GM23338 (cell line): ENCODE measurements around the gene KCNJ3. TPM values are rescaled to one million over a fixed set of nuclear protein-coding genes. Genes with fewer than 3 reads are reported as not detected.

Experiments used
- ATAC-seq: fragments of 200-7000 bp; cut with Tn5 transposase; 3 replicates; pipeline ENCODE4 v1.9.1; 2020
- DNase-seq: peaks from one replicate; pipeline ENCODE4 v3.0.0-alpha.2; 2015; ENCODE audit warnings: low spot score
- H2AFZ ChIP-seq: fragments of 200-600 bp; sonication (generic); 2 replicates; pipeline ENCODE4 v1.8.0; 2016; ENCODE audit warnings: antibody characterized with exemption, mild to moderate bottlenecking, moderate library complexity
- H3F3A ChIP-seq: fragments of 200-600 bp; sonication (generic); replicated peaks from 2 replicates; pipeline ENCODE4 v1.8.0; 2017; ENCODE audit warnings: antibody characterized with exemption, mixed run types, low read depth
- H3K27ac ChIP-seq: fragments of 200-600 bp; sonication (generic); 2 replicates; pipeline ENCODE4 v1.6.1; 2016; ENCODE audit warnings: low read depth
- H3K27me3 ChIP-seq: fragments of 200-600 bp; sonication (generic); 2 replicates; pipeline ENCODE4 v1.8.0; 2016; ENCODE audit warnings: mild to moderate bottlenecking, mixed run types, moderate library complexity; ENCODE audit not compliant: insufficient read depth
- H3K36me3 ChIP-seq: fragments of 200-600 bp; sonication (generic); 2 replicates; pipeline ENCODE4 v1.8.0; 2016; ENCODE audit warnings: mild to moderate bottlenecking; ENCODE audit not compliant: insufficient read depth
- H3K4me1 ChIP-seq: fragments of 200-600 bp; sonication (generic); 2 replicates; pipeline ENCODE4 v1.8.0; 2016; ENCODE audit warnings: mild to moderate bottlenecking, moderate library complexity; ENCODE audit not compliant: insufficient read depth
- H3K4me2 ChIP-seq: fragments of 200-600 bp; sonication (generic); 2 replicates; pipeline ENCODE4 v1.7.1; 2017; ENCODE audit warnings: mixed run types
- H3K4me3 ChIP-seq: fragments of 200-600 bp; sonication (generic); 2 replicates; pipeline ENCODE4 v1.6.1; 2016; ENCODE audit warnings: mixed run types
- H3K79me2 ChIP-seq: fragments of 200-600 bp; sonication (generic); replicated peaks from 2 replicates; pipeline ENCODE4 v1.8.0; 2017; ENCODE audit warnings: mild to moderate bottlenecking; ENCODE audit not compliant: insufficient read depth
- H3K9me2 ChIP-seq: fragments of 200-600 bp; sonication (generic); 2 replicates; pipeline ENCODE4 v1.8.0; 2017; ENCODE audit not compliant: insufficient read depth
- H4K20me1 ChIP-seq: fragments of 200-600 bp; sonication (generic); replicated peaks from 2 replicates; pipeline ENCODE4 v1.8.0; 2017; ENCODE audit warnings: mild to moderate bottlenecking; ENCODE audit not compliant: insufficient read depth
- H3K27ac Mint-ChIP-seq: 2 replicates; pipeline ENCODE4 v1.8.0; 2020; ENCODE audit warnings: inconsistent platforms, mild to moderate bottlenecking, moderate library complexity, mixed read lengths
- H3K27me3 Mint-ChIP-seq: 3 replicates; pipeline ENCODE4 v1.8.0; 2022; ENCODE audit warnings: low read depth, mild to moderate bottlenecking, moderate library complexity, mixed read lengths, inconsistent platforms; ENCODE audit not compliant: insufficient read depth, poor library complexity
- H3K36me3 Mint-ChIP-seq: 3 replicates; pipeline ENCODE4 v1.8.0; 2021; ENCODE audit warnings: low read depth, mild to moderate bottlenecking, inconsistent platforms, moderate library complexity, mixed read lengths
- H3K4me1 Mint-ChIP-seq: 3 replicates; pipeline ENCODE4 v1.8.0; 2020; ENCODE audit warnings: mild to moderate bottlenecking, inconsistent platforms, mixed read lengths
- H3K4me3 Mint-ChIP-seq: 3 replicates; pipeline ENCODE4 v1.8.0; 2021; ENCODE audit warnings: moderate library complexity, mild to moderate bottlenecking, inconsistent platforms, mixed read lengths
- H3K9me3 Mint-ChIP-seq: 3 replicates; pipeline ENCODE4 v1.8.0; 2020; ENCODE audit warnings: moderate library complexity, mild to moderate bottlenecking, inconsistent platforms, mixed read lengths
- CREB1 ChIP-seq: fragments of 250-450 bp; sonication (Bioruptor Pico); IDR thresholded peaks from 2 replicates; pipeline ENCODE4 v1.5.0; 2020; ENCODE audit warnings: low read depth, mild to moderate bottlenecking, moderate library complexity
- EZH2 ChIP-seq: fragments of 200-600 bp; sonication (generic); IDR thresholded peaks from one replicate; pipeline ENCODE4 v1.8.0; 2017; ENCODE audit warnings: antibody characterized with exemption, mild to moderate bottlenecking, low read depth; ENCODE audit not compliant: unreplicated experiment
- EZH2phosphoT487 ChIP-seq: fragments of 200-600 bp; sonication (generic); IDR thresholded peaks from one replicate; pipeline ENCODE4 v1.8.1; 2018; ENCODE audit warnings: antibody characterized with exemption; ENCODE audit not compliant: unreplicated experiment
- JUNB ChIP-seq: IDR thresholded peaks from one replicate; pipeline ENCODE4 v1.6.1; 2016; ENCODE audit warnings: antibody characterized with exemption; ENCODE audit not compliant: unreplicated experiment
- POLR2AphosphoS5 ChIP-seq: IDR thresholded peaks from 2 replicates; pipeline ENCODE4 v1.6.1; 2016; ENCODE audit warnings: antibody characterized with exemption, low read depth
- REST ChIP-seq: IDR thresholded peaks from one replicate; pipeline ENCODE4 v1.6.1; 2018; ENCODE audit warnings: antibody characterized with exemption; ENCODE audit not compliant: unreplicated experiment
- STAT1 ChIP-seq: IDR thresholded peaks from one replicate; pipeline ENCODE4 v1.6.1; 2016; ENCODE audit warnings: antibody characterized with exemption; ENCODE audit not compliant: unreplicated experiment
- ZNF114 ChIP-seq: fragments of 250-450 bp; sonication (Bioruptor Pico); IDR thresholded peaks from 2 replicates; pipeline ENCODE4 v1.5.0; 2020; ENCODE audit warnings: mild to moderate bottlenecking, moderate library complexity
- ZNF331 ChIP-seq: fragments of 250-450 bp; sonication (Bioruptor Pico); IDR thresholded peaks from 2 replicates; pipeline ENCODE4 v1.5.0; 2020; ENCODE audit warnings: low read depth, mild to moderate bottlenecking, moderate library complexity
- polyA plus RNA-seq: library from polyadenylated mRNA; unstranded; fragments of >200 nt; fragmentation: Nextera tagmentation; extraction: Ambion mirVana; gene quantifications from 2 replicates; pipeline ENCODE4 v1.2.1, GENCODE V29; 2016
- total RNA-seq: library from RNA; depleted of rRNA; stranded (reverse); fragments of >200 nt; shearing (Covaris generic); gene quantifications from 2 replicates; pipeline ENCODE4 v1.2.3, GENCODE V29; 2014
- TF ChIP-seq, protein P1 (sequence below), 2 experiments: fragments of 200-600 bp in 1 of 2; sonication (generic) in 1 of 2; conservative IDR thresholded peaks; 2 replicates each; pipeline versions ENCODE4 v1.5.1 to v1.6.1; 2016 to 2017; ENCODE audit warnings: antibody characterized with exemption in 2 of 2, low read depth in 2 of 2, mild to moderate bottlenecking in 2 of 2, moderate library complexity in 1 of 2
- TF ChIP-seq, protein P2 (sequence below): fragments of 250-450 bp; sonication (Bioruptor Pico); IDR thresholded peaks from 2 replicates; pipeline ENCODE4 v1.5.0; 2020; ENCODE audit warnings: mild to moderate bottlenecking, moderate library complexity

KCNJ3 gene
- total and polyA plus RNA-seq, 2 experiments from 2014 or later: 0.05 to 0.28 TPM

GRCh38 chr2:154813636-154814035 is 115.1 kb downstream of the KCNJ3 start:
- H3K9me3 Mint-ChIP-seq: no peaks in the 10 kb centered on the region
- Histone ChIP-seq H3K4me2 (no peak overlapping the region), H4K20me1 (no peaks in the 10 kb centered on the region), H3K79me2 (no peaks in the 10 kb centered on the region), H3K36me3 (no peaks in the 10 kb centered on the region), H2AFZ (no peak overlapping the region), H3K4me1 (no peaks in the 10 kb centered on the region), H3K27ac (no peak overlapping the region), H3K4me3 (no peak overlapping the region), H3K27me3 (no peaks in the 10 kb centered on the region), H3F3A (no peaks in the 10 kb centered on the region), H3K9me2 (no peaks in the 10 kb centered on the region)
- H3K27me3 Mint-ChIP-seq: no peaks in the 10 kb centered on the region
- no peak overlapping the region for H3K27ac Mint-ChIP-seq
- no peak overlapping the region for H3K4me3 Mint-ChIP-seq
- no peaks in the 10 kb centered on the region for H3K36me3 Mint-ChIP-seq
- ATAC-seq (no peak), DNase-seq (no peak)
- peaks cover 5% of the 10 kb centered on the region; the same call in 2 of the 3 replicates for H3K4me1 Mint-ChIP-seq
- TF ChIP-seq EZH2 (no peak), REST (no peak), EZH2phosphoT487 (no peak), ZNF331 (CRISPR knock-in tag) (no peak), CREB1 (no peak), JUNB (no peak), POLR2AphosphoS5 (no peak)
- TF ChIP-seq, protein P1, sequence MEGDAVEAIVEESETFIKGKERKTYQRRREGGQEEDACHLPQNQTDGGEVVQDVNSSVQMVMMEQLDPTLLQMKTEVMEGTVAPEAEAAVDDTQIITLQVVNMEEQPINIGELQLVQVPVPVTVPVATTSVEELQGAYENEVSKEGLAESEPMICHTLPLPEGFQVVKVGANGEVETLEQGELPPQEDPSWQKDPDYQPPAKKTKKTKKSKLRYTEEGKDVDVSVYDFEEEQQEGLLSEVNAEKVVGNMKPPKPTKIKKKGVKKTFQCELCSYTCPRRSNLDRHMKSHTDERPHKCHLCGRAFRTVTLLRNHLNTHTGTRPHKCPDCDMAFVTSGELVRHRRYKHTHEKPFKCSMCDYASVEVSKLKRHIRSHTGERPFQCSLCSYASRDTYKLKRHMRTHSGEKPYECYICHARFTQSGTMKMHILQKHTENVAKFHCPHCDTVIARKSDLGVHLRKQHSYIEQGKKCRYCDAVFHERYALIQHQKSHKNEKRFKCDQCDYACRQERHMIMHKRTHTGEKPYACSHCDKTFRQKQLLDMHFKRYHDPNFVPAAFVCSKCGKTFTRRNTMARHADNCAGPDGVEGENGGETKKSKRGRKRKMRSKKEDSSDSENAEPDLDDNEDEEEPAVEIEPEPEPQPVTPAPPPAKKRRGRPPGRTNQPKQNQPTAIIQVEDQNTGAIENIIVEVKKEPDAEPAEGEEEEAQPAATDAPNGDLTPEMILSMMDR (conservative IDR thresholded peaks at IDR 0.05; ENCODE audit: low read depth in 2 of 2): no peak

DNA sequence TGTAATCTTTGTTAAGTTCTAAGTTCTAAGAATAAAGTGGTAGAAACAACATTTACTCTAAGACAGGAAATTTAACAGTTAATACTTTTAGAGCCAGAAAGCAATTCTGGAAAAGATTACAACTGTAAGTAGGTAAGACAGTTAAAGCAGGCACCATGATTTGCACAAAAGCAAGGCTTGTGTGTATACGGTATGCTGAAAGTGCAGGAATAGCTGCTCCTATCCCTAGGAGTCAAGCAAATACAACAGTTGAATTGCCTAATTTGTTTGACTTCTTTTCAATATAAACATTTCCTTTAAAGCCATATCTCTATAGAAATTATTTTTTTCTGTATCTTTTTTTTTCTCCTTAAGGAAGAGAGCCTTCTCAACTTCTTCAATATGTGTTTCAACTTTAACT is 116.4 kb downstream of the KCNJ3 start:
- Mint-ChIP-seq H3K27me3 (no peaks in the 10 kb centered on the region), H3K4me3 (no peak overlapping the region), H3K4me1 (peaks cover 5% of the 10 kb centered on the region; the same call in 2 of the 3 replicates), H3K27ac (no peak overlapping the region), H3K9me3 (no peaks in the 10 kb centered on the region), H3K36me3 (no peaks in the 10 kb centered on the region)
- DNase-seq (no peak), ATAC-seq (no peak)
- Histone ChIP-seq H3K36me3 (no peaks in the 10 kb centered on the region), H3K4me1 (no peaks in the 10 kb centered on the region), H3K79me2 (no peaks in the 10 kb centered on the region), H3K27me3 (no peaks in the 10 kb centered on the region), H3K27ac (no peak overlapping the region), H3K4me2 (no peak overlapping the region), H3K4me3 (no peak overlapping the region), H3K9me2 (no peaks in the 10 kb centered on the region), H3F3A (no peaks in the 10 kb centered on the region), H2AFZ (no peak overlapping the region), H4K20me1 (no peaks in the 10 kb centered on the region)
- TF ChIP-seq ZNF114 (no peak), STAT1 (no peak), JUNB (no peak), POLR2AphosphoS5 (no peak)
- TF ChIP-seq, protein P2, sequence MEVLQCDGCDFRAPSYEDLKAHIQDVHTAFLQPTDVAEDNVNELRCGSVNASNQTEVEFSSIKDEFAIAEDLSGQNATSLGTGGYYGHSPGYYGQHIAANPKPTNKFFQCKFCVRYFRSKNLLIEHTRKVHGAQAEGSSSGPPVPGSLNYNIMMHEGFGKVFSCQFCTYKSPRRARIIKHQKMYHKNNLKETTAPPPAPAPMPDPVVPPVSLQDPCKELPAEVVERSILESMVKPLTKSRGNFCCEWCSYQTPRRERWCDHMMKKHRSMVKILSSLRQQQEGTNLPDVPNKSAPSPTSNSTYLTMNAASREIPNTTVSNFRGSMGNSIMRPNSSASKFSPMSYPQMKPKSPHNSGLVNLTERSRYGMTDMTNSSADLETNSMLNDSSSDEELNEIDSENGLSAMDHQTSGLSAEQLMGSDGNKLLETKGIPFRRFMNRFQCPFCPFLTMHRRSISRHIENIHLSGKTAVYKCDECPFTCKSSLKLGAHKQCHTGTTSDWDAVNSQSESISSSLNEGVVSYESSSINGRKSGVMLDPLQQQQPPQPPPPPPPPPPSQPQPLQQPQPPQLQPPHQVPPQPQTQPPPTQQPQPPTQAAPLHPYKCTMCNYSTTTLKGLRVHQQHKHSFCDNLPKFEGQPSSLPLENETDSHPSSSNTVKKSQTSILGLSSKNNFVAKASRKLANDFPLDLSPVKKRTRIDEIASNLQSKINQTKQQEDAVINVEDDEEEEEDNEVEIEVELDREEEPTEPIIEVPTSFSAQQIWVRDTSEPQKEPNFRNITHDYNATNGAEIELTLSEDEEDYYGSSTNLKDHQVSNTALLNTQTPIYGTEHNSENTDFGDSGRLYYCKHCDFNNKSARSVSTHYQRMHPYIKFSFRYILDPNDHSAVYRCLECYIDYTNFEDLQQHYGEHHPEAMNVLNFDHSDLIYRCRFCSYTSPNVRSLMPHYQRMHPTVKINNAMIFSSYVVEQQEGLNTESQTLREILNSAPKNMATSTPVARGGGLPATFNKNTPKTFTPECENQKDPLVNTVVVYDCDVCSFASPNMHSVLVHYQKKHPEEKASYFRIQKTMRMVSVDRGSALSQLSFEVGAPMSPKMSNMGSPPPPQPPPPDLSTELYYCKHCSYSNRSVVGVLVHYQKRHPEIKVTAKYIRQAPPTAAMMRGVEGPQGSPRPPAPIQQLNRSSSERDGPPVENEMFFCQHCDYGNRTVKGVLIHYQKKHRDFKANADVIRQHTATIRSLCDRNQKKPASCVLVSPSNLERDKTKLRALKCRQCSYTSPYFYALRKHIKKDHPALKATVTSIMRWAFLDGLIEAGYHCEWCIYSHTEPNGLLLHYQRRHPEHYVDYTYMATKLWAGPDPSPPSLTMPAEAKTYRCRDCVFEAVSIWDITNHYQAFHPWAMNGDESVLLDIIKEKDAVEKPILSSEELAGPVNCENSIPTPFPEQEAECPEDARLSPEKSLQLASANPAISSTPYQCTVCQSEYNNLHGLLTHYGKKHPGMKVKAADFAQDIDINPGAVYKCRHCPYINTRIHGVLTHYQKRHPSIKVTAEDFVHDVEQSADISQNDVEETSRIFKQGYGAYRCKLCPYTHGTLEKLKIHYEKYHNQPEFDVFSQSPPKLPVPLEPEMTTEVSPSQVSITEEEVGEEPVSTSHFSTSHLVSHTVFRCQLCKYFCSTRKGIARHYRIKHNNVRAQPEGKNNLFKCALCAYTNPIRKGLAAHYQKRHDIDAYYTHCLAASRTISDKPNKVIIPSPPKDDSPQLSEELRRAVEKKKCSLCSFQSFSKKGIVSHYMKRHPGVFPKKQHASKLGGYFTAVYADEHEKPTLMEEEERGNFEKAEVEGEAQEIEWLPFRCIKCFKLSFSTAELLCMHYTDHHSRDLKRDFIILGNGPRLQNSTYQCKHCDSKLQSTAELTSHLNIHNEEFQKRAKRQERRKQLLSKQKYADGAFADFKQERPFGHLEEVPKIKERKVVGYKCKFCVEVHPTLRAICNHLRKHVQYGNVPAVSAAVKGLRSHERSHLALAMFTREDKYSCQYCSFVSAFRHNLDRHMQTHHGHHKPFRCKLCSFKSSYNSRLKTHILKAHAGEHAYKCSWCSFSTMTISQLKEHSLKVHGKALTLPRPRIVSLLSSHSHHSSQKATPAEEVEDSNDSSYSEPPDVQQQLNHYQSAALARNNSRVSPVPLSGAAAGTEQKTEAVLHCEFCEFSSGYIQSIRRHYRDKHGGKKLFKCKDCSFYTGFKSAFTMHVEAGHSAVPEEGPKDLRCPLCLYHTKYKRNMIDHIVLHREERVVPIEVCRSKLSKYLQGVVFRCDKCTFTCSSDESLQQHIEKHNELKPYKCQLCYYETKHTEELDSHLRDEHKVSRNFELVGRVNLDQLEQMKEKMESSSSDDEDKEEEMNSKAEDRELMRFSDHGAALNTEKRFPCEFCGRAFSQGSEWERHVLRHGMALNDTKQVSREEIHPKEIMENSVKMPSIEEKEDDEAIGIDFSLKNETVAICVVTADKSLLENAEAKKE (CRISPR knock-in tag): no peak
